ENCODE results near the gene CDC5L.
A peak's percentile ranks its signal among the peaks of the same experiment; 100 is the strongest.

CDC5L gene

GRCh38 chr6:44377484-44377883, 10.0 kb upstream of the CDC5L start:
- TF ChIP-seq ZFX (IDR thresholded peaks at IDR 0.05; ENCODE audit: borderline replicate concordance) (no peak), CTCF (IDR thresholded peaks at IDR 0.05) (no peak)
- H3K27ac ChIP-seq: no peak overlapping the region

- TF ChIP-seq ZFX (IDR thresholded peaks at IDR 0.05; ENCODE audit: borderline replicate concordance) (no peak), CTCF (IDR thresholded peaks at IDR 0.05) (no peak)
- H3K27ac ChIP-seq: no peak overlapping the region
These were observed 9.5 kb upstream of the CDC5L start for GRCh38 chr6:44377971-44378370.

- TF ChIP-seq CTCF (IDR thresholded peaks at IDR 0.05) (no peak), ZFX (IDR thresholded peaks at IDR 0.05; ENCODE audit: borderline replicate concordance) (no peak)
These were observed 5.8 kb upstream of the CDC5L start for GRCh38 chr6:44381739-44382138.

GRCh38 chr6:44386364-44386928, 1.1 kb upstream of the CDC5L start:
- TF ChIP-seq CTCF (IDR thresholded peaks at IDR 0.05) (no peak), ZFX (IDR thresholded peaks at IDR 0.05; ENCODE audit: borderline replicate concordance) (no peak)
- peak overlapping the region; percentile 95 for H3K27ac ChIP-seq

More at GRCh38 chr6:44381739-44382138, 5.8 kb upstream of the CDC5L start:
- H3K27ac ChIP-seq: no peak overlapping the region

- H3K27ac ChIP-seq: peak overlapping the region; percentile 95
- TF ChIP-seq ZFX (IDR thresholded peaks at IDR 0.05; ENCODE audit: borderline replicate concordance): no peak
- TF ChIP-seq CTCF (IDR thresholded peaks at IDR 0.05): no peak
These were observed 569 bp upstream of the CDC5L start for GRCh38 chr6:44386929-44387345.

- TF ChIP-seq CTCF (IDR thresholded peaks at IDR 0.05) (no peak), ZFX (IDR thresholded peaks at IDR 0.05; ENCODE audit: borderline replicate concordance) (no peak)
- H3K27ac ChIP-seq: peak overlapping the region; percentile 95
These were observed 605 bp downstream of the CDC5L start for GRCh38 chr6:44388135-44388487.

GRCh38 chr6:44388887-44389286, 1.4 kb downstream of the CDC5L start:
- H3K27ac ChIP-seq: no peak overlapping the region
- TF ChIP-seq CTCF (IDR thresholded peaks at IDR 0.05): no peak
- no peak for TF ChIP-seq ZFX (IDR thresholded peaks at IDR 0.05; ENCODE audit: borderline replicate concordance)
